CD14-positive monocyte (primary cell): ENCODE measurements around the gene SORBS1. TPM values are rescaled to one million over a fixed set of nuclear protein-coding genes. Genes with fewer than 3 reads are reported as not detected.

Experiments
- DNase-seq, 3 donors: peaks; one replicate each; pipeline ENCODE4 v3.0.0-alpha.2; 2011 to 2022
- H2AFZ ChIP-seq: 2 replicates; pipeline ENCODE4 v1.6.0; 2012; ENCODE audit warnings: mild to moderate bottlenecking, low read depth, low read length, inconsistent platforms; ENCODE audit not compliant: insufficient read depth, poor library complexity, severe bottlenecking
- H3K27ac ChIP-seq, 2 donors: 1 replicate in 1 of 2; 2 replicates in 1 of 2; pipeline ENCODE4 v1.5.1; 2012 to 2013; ENCODE audit warnings: low read length in 2 of 2, control low read depth in 1 of 2, inconsistent platforms in 1 of 2, low read depth in 1 of 2, mild to moderate bottlenecking in 1 of 2
- H3K27me3 ChIP-seq, 2 donors: one replicate each; pipeline versions ENCODE4 v1.6.0 to v1.6.1; 2011 to 2013; ENCODE audit warnings: low read length in 2 of 2; ENCODE audit not compliant: control insufficient read depth in 2 of 2, insufficient read depth in 2 of 2
- H3K36me3 ChIP-seq, 2 donors: replicated peaks in 1 of 2; 1 replicate in 1 of 2; 2 replicates in 1 of 2; pipeline versions ENCODE4 v1.5.1 to v1.6.1; 2012 to 2013; ENCODE audit warnings: low read length in 2 of 2, control low read depth in 1 of 2, inconsistent platforms in 1 of 2, mild to moderate bottlenecking in 1 of 2; ENCODE audit not compliant: insufficient read depth in 2 of 2, control insufficient read depth in 1 of 2
- H3K4me1 ChIP-seq, 2 donors: 1 replicate in 1 of 2; 2 replicates in 1 of 2; pipeline versions ENCODE4 v1.5.1 to v1.6.1; 2012 to 2013; ENCODE audit warnings: low read length in 2 of 2, control low read depth in 1 of 2, inconsistent platforms in 1 of 2, mild to moderate bottlenecking in 1 of 2, moderate library complexity in 1 of 2; ENCODE audit not compliant: insufficient read depth in 2 of 2, control insufficient read depth in 1 of 2
- H3K4me2 ChIP-seq: replicated peaks from 2 replicates; pipeline ENCODE3; 2012; ENCODE audit warnings: low read length, moderate library complexity, mild to moderate bottlenecking; ENCODE audit not compliant: poor library complexity, severe bottlenecking; ENCODE audit errors: extremely low read depth
- H3K4me3 ChIP-seq, 3 experiments: fragments of 200-600 bp in 1 of 3; sonication (generic) in 1 of 3; replicated peaks in 1 of 3; 1 replicate in 2 of 3; 2 replicates in 1 of 3; pipeline ENCODE4 v1.5.1; 2011 to 2013; ENCODE audit warnings: low read length in 3 of 3, mild to moderate bottlenecking in 3 of 3, control low read depth in 2 of 3, low read depth in 2 of 3, inconsistent platforms in 1 of 3, moderate library complexity in 1 of 3
- H3K79me2 ChIP-seq: 2 replicates; pipeline ENCODE4 v1.6.0; 2012; ENCODE audit warnings: mild to moderate bottlenecking, control low read depth, inconsistent platforms, low read length, moderate library complexity; ENCODE audit not compliant: insufficient read depth
- H3K9ac ChIP-seq: 2 replicates; pipeline ENCODE4 v1.6.0; 2017; ENCODE audit warnings: low read length, mild to moderate bottlenecking; ENCODE audit not compliant: insufficient read depth, poor library complexity, severe bottlenecking
- H3K9me3 ChIP-seq, 2 donors: replicated peaks in 1 of 2; 1 replicate in 1 of 2; 2 replicates in 1 of 2; pipeline versions ENCODE4 v1.5.1 to v1.6.1; 2012 to 2013; ENCODE audit warnings: low read length in 2 of 2, control low read depth in 1 of 2; ENCODE audit not compliant: control insufficient read depth in 1 of 2, insufficient read depth in 1 of 2
- H4K20me1 ChIP-seq: 2 replicates; pipeline ENCODE4 v1.6.0; 2012; ENCODE audit warnings: mild to moderate bottlenecking, low read length, control low read depth, moderate library complexity; ENCODE audit not compliant: insufficient read depth
- H3K27ac Mint-ChIP-seq, 7 donors: one replicate each; pipeline ENCODE4 v1.8.0; 2020; ENCODE audit warnings: mild to moderate bottlenecking in 7 of 7, mixed read lengths in 7 of 7, moderate library complexity in 6 of 7, inconsistent platforms in 2 of 7
- H3K27me3 Mint-ChIP-seq, 3 donors: one replicate each; pipeline ENCODE4 v1.8.0; 2021 to 2022; ENCODE audit warnings: low read depth in 3 of 3, mild to moderate bottlenecking in 3 of 3, mixed read lengths in 3 of 3, moderate library complexity in 3 of 3, inconsistent platforms in 1 of 3
- H3K36me3 Mint-ChIP-seq, 2 donors: one replicate each; pipeline ENCODE4 v1.8.0; 2020; ENCODE audit warnings: mixed read lengths in 2 of 2, inconsistent platforms in 1 of 2, mild to moderate bottlenecking in 1 of 2
- H3K4me1 Mint-ChIP-seq: one replicate; pipeline ENCODE4 v1.8.0; 2020; ENCODE audit warnings: mild to moderate bottlenecking, mixed read lengths
- H3K4me3 Mint-ChIP-seq, 2 donors: one replicate each; pipeline ENCODE4 v1.8.0; 2020; ENCODE audit warnings: mild to moderate bottlenecking in 2 of 2, mixed read lengths in 2 of 2, moderate library complexity in 1 of 2
- H3K9me3 Mint-ChIP-seq, 7 donors: one replicate each; pipeline ENCODE4 v1.8.0; 2020 to 2022; ENCODE audit warnings: mixed read lengths in 7 of 7, mild to moderate bottlenecking in 6 of 7, moderate library complexity in 6 of 7, inconsistent platforms in 2 of 7
- WGBS: methylation state at CpG from one replicate; pipeline ENCODE4 v1.1.5; 2013; ENCODE audit warnings: missing lambda C conversion rate; ENCODE audit not compliant: insufficient coverage; 5-methylcytosine and 5-hydroxymethylcytosine counted together
- intact Hi-C, 2 donors: fragments of 100-400 bp; cut with micrococcal nuclease; formaldehyde crosslinking; loops; one replicate each; pipeline versions ENCODE4 v1.15.0 to v1.15.1; 2023
- polyA plus RNA-seq, 3 donors: library from polyadenylated mRNA; depleted of rRNA in 1 of 3; unstranded in 2 of 3; stranded (reverse) in 1 of 3; fragments of 300-500 nt in 2 of 3; fragments of >200 nt in 1 of 3; fragmentation: Illumina TruSeq in 2 of 3; gene quantifications; 1 replicate in 2 of 3; 2 replicates in 1 of 3; pipeline ENCODE4 v1.2.3, GENCODE V29; 2012 to 2021
- TF ChIP-seq, protein P1 (sequence below): fragments of 200-600 bp; IDR thresholded peaks from one replicate; pipeline ENCODE4 v1.8.0; 2022; ENCODE audit warnings: antibody characterized with exemption, mild to moderate bottlenecking

Gene SORBS1
- polyA plus RNA-seq, 3 donors = 0.08 to 0.15 TPM; not detected in 1

DNA sequence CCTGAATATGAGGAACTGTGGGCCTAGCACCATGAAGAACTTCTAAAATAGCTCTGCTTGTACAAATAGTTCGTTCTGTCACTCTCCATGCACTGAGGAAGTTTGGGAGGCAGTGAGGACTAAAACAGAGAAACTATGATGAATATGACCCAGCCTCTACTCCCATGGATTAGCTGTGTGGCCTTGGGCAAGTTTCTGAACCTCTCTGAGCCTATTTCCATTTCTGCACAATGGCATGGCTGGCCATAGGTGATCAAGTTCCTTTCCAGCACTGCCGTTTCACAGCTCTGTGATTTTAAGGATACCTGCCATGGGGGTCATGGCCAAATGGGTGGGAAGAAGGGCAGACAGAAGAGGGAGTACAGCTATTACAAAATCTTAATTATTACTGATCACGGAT lies 57.6 kb downstream of the SORBS1 start:
- no peaks in the 10 kb centered on the region for H3K36me3 ChIP-seq
- H3K4me2 ChIP-seq = no peak overlapping the region
- H3K9ac ChIP-seq = no peak overlapping the region
- no peaks in the 10 kb centered on the region for H4K20me1 ChIP-seq
- H3K27ac Mint-ChIP-seq = no peak overlapping the region
- no peak overlapping the region for H2AFZ ChIP-seq
- H3K27me3 ChIP-seq = no peaks in the 10 kb centered on the region
- H3K36me3 Mint-ChIP-seq = no peaks in the 10 kb centered on the region
- TF ChIP-seq, protein P1, sequence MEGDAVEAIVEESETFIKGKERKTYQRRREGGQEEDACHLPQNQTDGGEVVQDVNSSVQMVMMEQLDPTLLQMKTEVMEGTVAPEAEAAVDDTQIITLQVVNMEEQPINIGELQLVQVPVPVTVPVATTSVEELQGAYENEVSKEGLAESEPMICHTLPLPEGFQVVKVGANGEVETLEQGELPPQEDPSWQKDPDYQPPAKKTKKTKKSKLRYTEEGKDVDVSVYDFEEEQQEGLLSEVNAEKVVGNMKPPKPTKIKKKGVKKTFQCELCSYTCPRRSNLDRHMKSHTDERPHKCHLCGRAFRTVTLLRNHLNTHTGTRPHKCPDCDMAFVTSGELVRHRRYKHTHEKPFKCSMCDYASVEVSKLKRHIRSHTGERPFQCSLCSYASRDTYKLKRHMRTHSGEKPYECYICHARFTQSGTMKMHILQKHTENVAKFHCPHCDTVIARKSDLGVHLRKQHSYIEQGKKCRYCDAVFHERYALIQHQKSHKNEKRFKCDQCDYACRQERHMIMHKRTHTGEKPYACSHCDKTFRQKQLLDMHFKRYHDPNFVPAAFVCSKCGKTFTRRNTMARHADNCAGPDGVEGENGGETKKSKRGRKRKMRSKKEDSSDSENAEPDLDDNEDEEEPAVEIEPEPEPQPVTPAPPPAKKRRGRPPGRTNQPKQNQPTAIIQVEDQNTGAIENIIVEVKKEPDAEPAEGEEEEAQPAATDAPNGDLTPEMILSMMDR = no peak
- no peak overlapping the region for H3K4me3 ChIP-seq
- no peaks in the 10 kb centered on the region for H3K79me2 ChIP-seq
- WGBS = 100% methylated on average over 1 of the region's 3 CpGs
- H3K4me1 Mint-ChIP-seq = peaks cover 10% of the 10 kb centered on the region
- H3K4me3 Mint-ChIP-seq = no peak overlapping the region
- H3K4me1 ChIP-seq = no peaks in the 10 kb centered on the region
- DNase-seq = no peak
- H3K27me3 Mint-ChIP-seq = no peaks in the 10 kb centered on the region
- intact Hi-C loops = no loop called here
- H3K9me3 ChIP-seq = no peaks in the 10 kb centered on the region
- no peak overlapping the region for H3K27ac ChIP-seq
- H3K9me3 Mint-ChIP-seq = no peaks in the 10 kb centered on the region

DNA sequence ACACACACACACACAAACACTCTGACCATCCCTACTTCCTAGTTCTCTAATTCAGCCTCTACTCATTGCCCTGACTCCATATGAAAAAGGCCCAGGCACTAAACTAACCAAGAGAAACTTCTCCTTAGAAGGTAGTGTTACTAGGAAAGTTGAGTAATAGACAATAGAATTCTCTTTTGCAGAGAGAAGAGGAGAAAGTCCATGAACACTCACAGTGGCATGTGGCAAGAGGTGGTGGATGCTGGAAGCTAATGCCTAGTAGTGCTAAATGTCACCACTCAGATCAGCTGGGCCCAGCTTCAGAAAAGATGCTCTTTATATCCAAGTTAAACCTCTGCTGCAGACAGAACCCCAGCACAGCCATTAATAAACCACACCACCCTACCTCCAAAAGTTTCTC lies 58.2 kb downstream of the SORBS1 start:
- Mint-ChIP-seq H3K27me3 (no peaks in the 10 kb centered on the region), H3K27ac (no peak overlapping the region), H3K36me3 (no peaks in the 10 kb centered on the region), H3K9me3 (no peaks in the 10 kb centered on the region), H3K4me3 (no peak overlapping the region), H3K4me1 (peaks cover 10% of the 10 kb centered on the region)
- no peak overlapping the region for H3K4me2 ChIP-seq
- H3K79me2 ChIP-seq = no peaks in the 10 kb centered on the region
- no peak for DNase-seq
- intact Hi-C loops = no loop called here
- H3K27ac ChIP-seq = no peak overlapping the region
- H3K4me1 ChIP-seq = no peaks in the 10 kb centered on the region
- no peaks in the 10 kb centered on the region for H4K20me1 ChIP-seq
- no peak overlapping the region for H3K9ac ChIP-seq
- H3K4me3 ChIP-seq = no peak overlapping the region
- no peaks in the 10 kb centered on the region for H3K9me3 ChIP-seq
- H3K27me3 ChIP-seq = no peaks in the 10 kb centered on the region
- H2AFZ ChIP-seq = no peak overlapping the region
- no peaks in the 10 kb centered on the region for H3K36me3 ChIP-seq
- TF ChIP-seq, protein P1 = no peak
